T-helper 9 cell (primary cell): ENCODE results near the gene ARSG.

Source experiments
- DNase-seq: peaks from one replicate; pipeline ENCODE4 v3.0.0-alpha.2; 2020

ARSG gene

GRCh38 chr17:68432086-68432864 is 141.0 kb downstream of the ARSG start:
- DNase-seq: no peak

GRCh38 chr17:68433211-68433610 is 141.9 kb downstream of the ARSG start:
- no peak for DNase-seq

- no peak for DNase-seq
Measured at GRCh38 chr17:68433911-68434508, 142.7 kb downstream of the ARSG start.

- no peak for DNase-seq
Measured at GRCh38 chr17:68435361-68435760, 144.1 kb downstream of the ARSG start.

GRCh38 chr17:68435876-68436842 is 144.9 kb downstream of the ARSG start:
- DNase-seq: peak; percentile 75

- peak; percentile 25 for DNase-seq
Measured at GRCh38 chr17:68437979-68438822, 146.9 kb downstream of the ARSG start.

- DNase-seq: no peak
Measured at GRCh38 chr17:68439656-68440290, 148.5 kb downstream of the ARSG start.

- no peak for DNase-seq
Measured at GRCh38 chr17:68440526-68440925, 149.2 kb downstream of the ARSG start.

- DNase-seq: no peak
Measured at GRCh38 chr17:68441070-68441770, 149.9 kb downstream of the ARSG start.

- DNase-seq: no peak
Measured at GRCh38 chr17:68443972-68444464, 152.7 kb downstream of the ARSG start.

GRCh38 chr17:68445671-68446070 is 154.4 kb downstream of the ARSG start:
- no peak for DNase-seq

GRCh38 chr17:68446626-68447041 is 155.3 kb downstream of the ARSG start:
- no peak for DNase-seq

- DNase-seq: no peak
Measured at GRCh38 chr17:68449021-68449739, 157.9 kb downstream of the ARSG start.

GRCh38 chr17:68450391-68450790 is 159.1 kb downstream of the ARSG start:
- no peak for DNase-seq

- no peak for DNase-seq
Measured at GRCh38 chr17:68450801-68451200, 159.5 kb downstream of the ARSG start.

GRCh38 chr17:68451670-68452354 is 160.5 kb downstream of the ARSG start:
- DNase-seq: no peak

GRCh38 chr17:68452724-68453290 is 161.5 kb downstream of the ARSG start:
- DNase-seq: no peak

- DNase-seq: no peak
Measured at GRCh38 chr17:68453991-68454665, 162.8 kb downstream of the ARSG start.

- no peak for DNase-seq
Measured at GRCh38 chr17:68455901-68456338, 164.6 kb downstream of the ARSG start.
